ENCODE results near the gene GSN. TPM values are rescaled to one million over a fixed set of nuclear protein-coding genes. Genes with fewer than 3 reads are reported as not detected.

GSN gene
- total RNA-seq, 1 experiment from 2014 or later, result 100 TPM

DNA sequence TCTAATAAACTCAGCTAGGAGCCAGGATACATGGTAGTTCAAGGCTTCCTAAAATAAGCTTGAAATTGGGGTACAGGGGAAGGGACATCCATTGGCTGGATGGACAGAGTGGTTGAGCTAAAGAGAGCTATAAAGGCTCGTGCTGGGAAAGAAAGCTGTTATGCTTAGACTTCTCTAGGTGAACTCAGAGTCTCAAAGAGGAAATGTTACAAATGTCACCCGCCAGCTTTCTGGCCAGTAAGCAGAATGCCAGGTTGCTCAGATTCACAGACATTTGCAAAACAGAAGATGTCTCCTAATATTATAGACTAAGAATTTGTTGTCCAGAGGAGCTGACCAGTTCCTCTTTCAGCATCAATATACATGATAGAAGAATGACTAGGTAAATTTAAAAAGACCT lies 71.5 kb downstream of the GSN start:
- POLR2A ChIA-PET, result interaction anchor here (0.5 kb wide), 1 partner anchor 862 kb away, joined by 3 read pairs; no protein-coding TSS in a partner anchor
- TF ChIP-seq, protein P1, sequence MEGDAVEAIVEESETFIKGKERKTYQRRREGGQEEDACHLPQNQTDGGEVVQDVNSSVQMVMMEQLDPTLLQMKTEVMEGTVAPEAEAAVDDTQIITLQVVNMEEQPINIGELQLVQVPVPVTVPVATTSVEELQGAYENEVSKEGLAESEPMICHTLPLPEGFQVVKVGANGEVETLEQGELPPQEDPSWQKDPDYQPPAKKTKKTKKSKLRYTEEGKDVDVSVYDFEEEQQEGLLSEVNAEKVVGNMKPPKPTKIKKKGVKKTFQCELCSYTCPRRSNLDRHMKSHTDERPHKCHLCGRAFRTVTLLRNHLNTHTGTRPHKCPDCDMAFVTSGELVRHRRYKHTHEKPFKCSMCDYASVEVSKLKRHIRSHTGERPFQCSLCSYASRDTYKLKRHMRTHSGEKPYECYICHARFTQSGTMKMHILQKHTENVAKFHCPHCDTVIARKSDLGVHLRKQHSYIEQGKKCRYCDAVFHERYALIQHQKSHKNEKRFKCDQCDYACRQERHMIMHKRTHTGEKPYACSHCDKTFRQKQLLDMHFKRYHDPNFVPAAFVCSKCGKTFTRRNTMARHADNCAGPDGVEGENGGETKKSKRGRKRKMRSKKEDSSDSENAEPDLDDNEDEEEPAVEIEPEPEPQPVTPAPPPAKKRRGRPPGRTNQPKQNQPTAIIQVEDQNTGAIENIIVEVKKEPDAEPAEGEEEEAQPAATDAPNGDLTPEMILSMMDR (IDR thresholded peaks at IDR 0.05; ENCODE audit: insufficient read depth in 1 of 2, low read depth in 1 of 2, low read length in 1 of 2, severe bottlenecking in 1 of 2, unreplicated experiment in 1 of 2), result no peak
- H3K27me3 Mint-ChIP-seq (ENCODE audit: insufficient read depth, unreplicated experiment), result no peaks in the 10 kb centered on the region
- Histone ChIP-seq H3K36me3 (ENCODE audit: control insufficient read depth, insufficient read depth, low read length) (no peaks in the 10 kb centered on the region), H3K27me3 (replicated peaks; ENCODE audit: control insufficient read depth, insufficient read depth, low read length) (no peaks in the 10 kb centered on the region), H3K9me3 (no peaks in the 10 kb centered on the region), H3K4me3 (ENCODE audit: low read depth, low read length) (no peak overlapping the region), H3K4me1 (peaks cover 7% of the 10 kb centered on the region; the same call in 1 of the 2 replicates)
- no peak overlapping the region for H3K27ac Mint-ChIP-seq (ENCODE audit: unreplicated experiment)
- DNase-seq, result no peak
- no TSS peak for BruUV-seq (replicated peaks)
- intact Hi-C loops (cut with micrococcal nuclease; ENCODE audit: unreplicated experiment), result no loop called here
- peaks cover 4% of the 10 kb centered on the region for H3K4me1 Mint-ChIP-seq (ENCODE audit: low read depth, unreplicated experiment)
- H3K9me3 Mint-ChIP-seq (ENCODE audit: unreplicated experiment), result no peaks in the 10 kb centered on the region
- CTCF ChIA-PET, result no interaction called here
- no peaks in the 10 kb centered on the region for H3K36me3 Mint-ChIP-seq (ENCODE audit: insufficient read depth, unreplicated experiment)
- H3K4me3 Mint-ChIP-seq (ENCODE audit: unreplicated experiment), result no peak overlapping the region

DNA sequence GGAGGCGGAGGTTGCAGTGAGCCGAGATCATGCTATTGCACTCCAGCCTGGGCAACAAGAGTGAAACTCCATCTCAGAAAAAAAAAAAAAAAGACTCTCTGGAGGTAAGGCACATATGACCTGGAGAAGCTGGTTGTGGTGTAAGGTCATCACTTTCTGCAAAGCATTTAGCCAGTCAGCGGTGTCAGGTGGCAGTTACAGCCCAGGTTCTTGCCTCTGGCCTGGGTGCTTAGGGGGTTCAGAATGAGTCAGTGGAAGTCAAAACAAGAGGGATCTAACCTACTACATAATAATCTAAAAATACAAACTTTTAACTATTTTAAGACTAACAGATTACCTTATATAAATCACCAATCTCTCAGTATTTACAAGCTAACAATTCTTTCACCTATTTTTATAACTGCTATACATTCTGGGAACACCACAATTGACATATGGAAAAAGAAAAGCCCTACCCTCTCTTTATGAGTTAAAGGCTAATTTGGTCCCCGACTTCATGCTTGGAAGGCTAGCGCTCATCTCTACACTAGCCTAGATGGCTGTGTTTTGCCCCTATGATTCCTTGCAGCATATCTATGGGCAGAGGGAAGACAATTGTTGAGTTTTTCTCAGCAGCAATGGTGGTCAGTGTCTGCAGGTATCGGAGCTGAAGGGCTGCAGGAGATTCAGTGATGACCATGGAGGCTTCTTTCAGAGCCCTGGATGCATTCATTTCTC lies 72.9 kb downstream of the GSN start:
- CTCF ChIA-PET, result no interaction called here

DNA sequence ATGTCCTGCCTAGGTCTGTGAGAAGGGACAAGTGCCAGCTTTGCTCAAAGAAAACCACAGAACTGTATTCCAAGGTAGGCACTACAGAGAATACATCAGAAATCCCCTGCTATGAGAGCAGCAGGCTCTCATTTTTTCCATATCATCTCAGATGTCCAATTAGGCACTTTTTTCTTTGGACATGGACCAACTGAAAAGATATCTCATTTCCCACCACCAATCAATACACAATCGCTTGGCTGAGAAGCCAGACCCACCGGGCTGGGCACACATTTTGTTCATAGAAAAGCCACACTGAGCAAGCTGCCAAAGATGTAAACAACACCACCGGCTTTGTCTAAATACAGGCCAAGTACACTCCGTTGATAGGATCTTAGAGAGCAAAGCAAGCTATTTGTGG lies 76.2 kb downstream of the GSN start:
- CTCF ChIA-PET, result no interaction called here

More for the DNA sequence above, 72.9 kb downstream of the GSN start:
- H3K9me3 ChIP-seq, result no peaks in the 10 kb centered on the region
- H3K4me3 ChIP-seq (ENCODE audit: low read depth, low read length), result no peak overlapping the region
- H3K4me1 ChIP-seq, result no peaks in the 10 kb centered on the region
- intact Hi-C loops (cut with micrococcal nuclease; ENCODE audit: unreplicated experiment), result no loop called here
- H3K27me3 Mint-ChIP-seq (ENCODE audit: insufficient read depth, unreplicated experiment), result no peaks in the 10 kb centered on the region
- BruUV-seq (replicated peaks), result TSS peak; percentile 58
- no peaks in the 10 kb centered on the region for H3K4me1 Mint-ChIP-seq (ENCODE audit: low read depth, unreplicated experiment)
- no peaks in the 10 kb centered on the region for H3K36me3 ChIP-seq (ENCODE audit: control insufficient read depth, insufficient read depth, low read length)
- POLR2A ChIA-PET, result no interaction called here
- no peak overlapping the region for H3K4me3 Mint-ChIP-seq (ENCODE audit: unreplicated experiment)
- DNase-seq, result no peak
- TF ChIP-seq, protein P1 (IDR thresholded peaks at IDR 0.05; ENCODE audit: insufficient read depth in 1 of 2, low read depth in 1 of 2, low read length in 1 of 2, severe bottlenecking in 1 of 2, unreplicated experiment in 1 of 2), result no peak
- H3K27me3 ChIP-seq (replicated peaks; ENCODE audit: control insufficient read depth, insufficient read depth, low read length), result no peaks in the 10 kb centered on the region
- no peaks in the 10 kb centered on the region for H3K9me3 Mint-ChIP-seq (ENCODE audit: unreplicated experiment)
- no peak overlapping the region for H3K27ac Mint-ChIP-seq (ENCODE audit: unreplicated experiment)
- no peaks in the 10 kb centered on the region for H3K36me3 Mint-ChIP-seq (ENCODE audit: insufficient read depth, unreplicated experiment)

More for the DNA sequence above, 76.2 kb downstream of the GSN start:
- POLR2A ChIA-PET, result no interaction called here
- Mint-ChIP-seq H3K4me1 (ENCODE audit: low read depth, unreplicated experiment) (no peaks in the 10 kb centered on the region), H3K9me3 (ENCODE audit: unreplicated experiment) (no peaks in the 10 kb centered on the region), H3K27ac (ENCODE audit: unreplicated experiment) (no peak overlapping the region), H3K27me3 (ENCODE audit: insufficient read depth, unreplicated experiment) (no peaks in the 10 kb centered on the region), H3K4me3 (ENCODE audit: unreplicated experiment) (no peak overlapping the region), H3K36me3 (ENCODE audit: insufficient read depth, unreplicated experiment) (no peaks in the 10 kb centered on the region)
- Histone ChIP-seq H3K27me3 (replicated peaks; ENCODE audit: control insufficient read depth, insufficient read depth, low read length) (no peaks in the 10 kb centered on the region), H3K4me3 (ENCODE audit: low read depth, low read length) (no peak overlapping the region), H3K36me3 (ENCODE audit: control insufficient read depth, insufficient read depth, low read length) (no peaks in the 10 kb centered on the region), H3K9me3 (no peaks in the 10 kb centered on the region), H3K4me1 (no peaks in the 10 kb centered on the region)
- intact Hi-C loops (cut with micrococcal nuclease; ENCODE audit: unreplicated experiment), result no loop called here
- TF ChIP-seq, protein P1 (IDR thresholded peaks at IDR 0.05; ENCODE audit: insufficient read depth in 1 of 2, low read depth in 1 of 2, low read length in 1 of 2, severe bottlenecking in 1 of 2, unreplicated experiment in 1 of 2), result no peak
- DNase-seq, result no peak
- no TSS peak for BruUV-seq (replicated peaks)
